ENCODE data around the gene EME2.

EME2 gene

DNA sequence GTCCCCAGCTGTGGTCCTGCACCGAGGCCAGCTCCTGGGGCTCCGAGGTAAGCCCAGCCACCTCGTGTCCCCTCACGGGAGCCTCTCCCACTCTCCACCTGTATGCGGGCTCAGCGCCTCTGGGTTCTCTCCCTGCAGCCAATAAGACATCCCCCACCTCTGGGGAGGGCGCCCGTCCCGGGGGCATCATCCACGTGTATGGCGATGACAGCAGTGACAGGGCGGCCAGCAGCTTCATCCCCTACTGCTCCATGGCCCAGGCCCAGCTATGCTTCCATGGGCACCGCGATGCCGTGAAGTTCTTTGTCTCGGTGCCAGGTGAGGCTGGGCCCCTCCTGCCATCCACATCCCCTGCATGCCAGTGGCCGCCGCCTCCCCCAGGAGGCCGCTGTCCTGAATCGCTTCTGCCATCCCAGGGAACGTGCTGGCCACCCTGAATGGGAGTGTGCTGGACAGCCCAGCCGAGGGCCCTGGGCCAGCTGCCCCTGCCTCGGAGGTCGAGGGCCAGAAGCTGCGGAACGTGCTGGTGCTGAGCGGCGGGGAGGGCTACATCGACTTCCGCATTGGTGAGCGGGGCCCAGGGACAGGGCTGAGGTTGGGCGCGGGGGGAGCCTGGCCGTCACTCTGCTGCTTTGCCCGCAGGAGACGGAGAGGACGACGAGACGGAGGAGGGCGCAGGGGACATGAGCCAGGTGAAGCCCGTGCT lies 4.4 kb upstream of the EME2 start:
- DNase-seq: no peak

DNA sequence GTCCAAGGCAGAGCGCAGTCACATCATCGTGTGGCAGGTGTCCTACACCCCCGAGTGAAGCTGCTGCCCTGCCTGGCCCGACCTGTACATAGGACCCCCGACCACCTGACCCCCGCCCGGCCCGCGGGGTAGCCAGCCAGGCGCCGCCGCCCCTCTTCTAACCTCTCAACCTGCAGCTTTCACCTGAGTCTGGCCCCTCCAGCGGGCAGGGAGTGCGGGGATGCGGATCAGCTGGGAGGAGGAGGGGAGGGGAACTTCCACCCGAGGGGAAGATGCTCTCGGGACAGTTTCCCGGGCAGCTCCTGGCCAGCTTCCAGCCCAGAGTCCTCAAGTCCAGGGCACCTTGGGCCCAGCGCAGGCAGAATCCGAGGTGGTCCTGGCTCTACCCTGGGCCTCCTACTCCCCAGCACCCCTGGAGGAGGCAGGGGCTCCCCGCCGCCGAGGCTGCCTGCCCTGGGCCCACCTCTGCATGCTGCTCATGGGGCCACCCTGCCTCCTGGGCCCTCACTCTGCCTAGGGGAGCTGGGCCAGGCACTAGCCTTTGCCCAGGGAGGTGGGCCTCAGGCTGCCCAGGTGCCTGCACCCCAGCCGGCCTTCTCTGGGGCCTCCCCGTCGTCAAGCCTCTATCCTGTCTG lies 3.7 kb upstream of the EME2 start:
- DNase-seq: no peak

DNA sequence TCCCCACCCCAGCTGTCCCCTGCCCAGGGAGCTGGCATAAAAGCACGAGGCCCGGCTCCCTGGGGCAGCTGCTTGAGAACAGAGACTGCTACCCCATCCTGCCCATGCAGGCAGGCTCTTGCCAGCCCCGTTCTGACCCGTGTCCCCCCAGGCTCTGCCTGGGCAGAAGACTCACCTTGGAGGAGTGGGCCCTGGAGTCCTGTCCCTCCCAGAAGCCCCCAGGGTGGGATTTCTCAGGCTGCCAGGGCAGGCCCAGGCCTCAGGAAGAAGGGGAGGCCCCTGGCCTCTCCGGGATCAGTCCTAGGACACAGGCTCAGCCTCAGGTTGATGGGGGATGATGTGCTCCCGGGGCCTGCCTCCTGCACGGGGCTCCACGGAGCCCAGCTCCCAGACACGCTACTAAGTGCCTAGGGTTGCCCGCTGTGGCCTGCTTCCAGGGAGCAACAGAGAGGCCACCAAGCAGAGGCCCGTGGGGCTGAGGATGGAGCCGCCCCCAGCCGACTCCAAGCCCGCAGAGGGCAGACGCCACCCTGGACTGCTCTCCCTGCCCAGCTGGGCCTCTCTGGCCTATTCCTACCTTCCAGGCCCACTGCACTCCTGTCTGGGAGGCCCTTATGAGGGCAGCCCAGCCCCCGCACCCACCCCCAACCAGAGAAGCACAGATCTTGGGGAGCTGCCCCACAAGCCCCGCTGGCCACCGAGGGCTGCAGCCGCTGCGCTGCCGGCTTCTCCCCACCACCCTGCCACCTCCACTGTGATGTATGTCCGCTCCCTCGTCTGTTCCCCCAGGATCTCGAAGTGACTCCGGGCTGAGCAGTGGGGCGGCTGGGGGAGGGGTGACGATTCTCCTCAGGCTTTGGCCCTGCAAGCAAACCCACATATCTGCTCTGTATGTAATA lies 3.0 kb upstream of the EME2 start:
- no peak for DNase-seq

DNA sequence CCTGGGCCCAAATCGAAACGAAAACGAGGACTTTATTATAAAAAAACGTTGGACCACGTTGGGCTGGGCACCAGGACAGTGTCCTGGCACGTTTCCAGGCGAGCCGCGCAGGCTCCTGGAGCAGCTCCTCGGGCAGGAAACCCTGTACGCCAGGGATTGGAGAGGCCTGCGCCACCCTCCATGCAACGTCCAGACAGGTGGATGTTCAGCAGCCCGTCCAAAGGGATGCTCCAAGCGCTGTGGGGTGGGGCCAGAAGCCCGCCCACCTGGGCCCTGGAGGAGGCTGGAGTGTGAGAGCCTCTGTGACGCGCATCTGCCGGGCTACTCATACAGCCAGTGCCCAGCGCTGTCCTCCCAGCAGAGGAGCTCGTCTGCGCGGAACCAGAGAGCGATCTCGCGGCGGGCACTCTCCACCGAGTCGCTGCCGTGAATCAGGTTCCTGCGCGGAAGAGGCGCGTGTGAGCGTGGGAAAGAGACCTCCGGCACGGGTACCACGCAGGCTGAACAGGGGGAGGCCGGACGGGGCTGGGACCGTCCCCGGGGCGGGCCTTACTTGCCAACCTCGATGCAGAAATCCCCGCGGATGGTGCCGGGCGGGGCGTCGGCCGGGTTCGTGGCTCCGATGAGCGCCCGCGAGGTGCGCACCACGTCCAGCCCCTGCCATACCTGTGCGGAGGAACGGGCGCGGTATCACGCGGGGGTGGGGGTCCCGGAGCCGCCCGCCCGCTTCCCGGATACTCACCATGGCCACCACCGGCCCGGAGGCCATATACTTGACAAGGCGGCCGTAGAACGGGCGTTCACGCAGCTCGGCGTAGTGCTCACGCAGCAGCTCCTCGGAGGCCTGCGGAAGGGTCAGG lies 2.1 kb upstream of the EME2 start:
- DNase-seq: peak; percentile 56

DNA sequence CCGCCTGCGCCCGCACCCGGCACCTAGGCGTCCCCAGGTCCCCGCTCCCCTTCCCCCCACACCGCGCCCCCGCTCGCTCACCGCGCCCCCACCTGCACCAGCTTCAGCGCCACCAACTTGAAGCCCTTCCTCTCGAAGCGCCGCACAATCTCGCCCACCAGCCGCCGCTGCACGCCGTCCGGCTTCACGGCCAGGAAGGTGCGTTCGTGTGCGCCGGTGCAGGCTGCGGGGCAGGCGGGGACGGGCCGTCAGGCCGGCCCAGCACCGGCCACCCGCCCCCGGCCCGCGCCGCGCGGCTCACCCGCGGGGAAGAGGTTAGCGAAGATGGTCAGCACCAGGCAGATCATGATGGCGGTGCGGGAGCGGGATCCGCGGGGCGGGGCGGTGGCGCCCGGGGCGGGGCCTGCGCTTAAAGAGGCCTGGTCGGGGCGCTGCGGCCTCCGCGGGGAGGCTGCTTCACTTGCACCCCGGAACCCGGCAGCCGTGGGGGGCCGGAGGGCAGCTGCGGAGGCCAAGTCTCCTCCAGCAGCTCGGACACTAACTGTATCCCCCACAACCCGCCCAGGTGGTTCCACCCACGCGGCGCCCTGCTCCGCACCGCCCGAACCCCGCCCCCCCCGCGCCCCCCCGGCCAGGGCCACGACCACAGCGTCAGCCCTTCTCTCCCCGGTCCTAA lies 1.3 kb upstream of the EME2 start, which contains the start of gene NME3:
NME3 (minus strand) TSS at position 356 of the 676 bp plus-strand sequence; CDS start at position 347, 9 bp downstream.
- DNase-seq: peak; percentile 85

DNA sequence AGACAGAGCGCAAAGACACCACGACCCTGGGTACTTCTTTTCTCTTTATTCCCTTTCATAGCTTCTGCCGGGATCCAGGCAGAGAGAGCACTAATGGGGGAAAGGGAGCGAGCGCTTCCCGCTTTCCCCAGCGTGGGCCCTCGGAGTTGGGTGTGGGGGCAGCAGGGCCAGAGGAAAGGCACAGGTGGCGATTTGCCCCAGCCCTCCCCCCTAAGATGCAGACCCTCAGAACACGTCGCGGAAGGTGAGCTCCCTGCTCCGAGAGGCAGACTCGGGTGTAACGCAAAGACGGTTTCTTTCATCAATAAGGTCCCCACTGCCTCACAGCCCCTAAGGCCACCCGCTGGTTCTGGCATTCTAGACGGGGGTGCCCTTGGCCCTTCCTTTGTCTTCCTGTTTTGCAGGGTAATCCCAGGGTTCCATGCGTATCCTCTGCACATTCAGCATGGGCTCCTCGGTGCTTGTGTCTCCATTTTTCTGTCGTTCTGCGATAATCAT lies 697 bp upstream of the EME2 start:
- no peak for DNase-seq

DNA sequence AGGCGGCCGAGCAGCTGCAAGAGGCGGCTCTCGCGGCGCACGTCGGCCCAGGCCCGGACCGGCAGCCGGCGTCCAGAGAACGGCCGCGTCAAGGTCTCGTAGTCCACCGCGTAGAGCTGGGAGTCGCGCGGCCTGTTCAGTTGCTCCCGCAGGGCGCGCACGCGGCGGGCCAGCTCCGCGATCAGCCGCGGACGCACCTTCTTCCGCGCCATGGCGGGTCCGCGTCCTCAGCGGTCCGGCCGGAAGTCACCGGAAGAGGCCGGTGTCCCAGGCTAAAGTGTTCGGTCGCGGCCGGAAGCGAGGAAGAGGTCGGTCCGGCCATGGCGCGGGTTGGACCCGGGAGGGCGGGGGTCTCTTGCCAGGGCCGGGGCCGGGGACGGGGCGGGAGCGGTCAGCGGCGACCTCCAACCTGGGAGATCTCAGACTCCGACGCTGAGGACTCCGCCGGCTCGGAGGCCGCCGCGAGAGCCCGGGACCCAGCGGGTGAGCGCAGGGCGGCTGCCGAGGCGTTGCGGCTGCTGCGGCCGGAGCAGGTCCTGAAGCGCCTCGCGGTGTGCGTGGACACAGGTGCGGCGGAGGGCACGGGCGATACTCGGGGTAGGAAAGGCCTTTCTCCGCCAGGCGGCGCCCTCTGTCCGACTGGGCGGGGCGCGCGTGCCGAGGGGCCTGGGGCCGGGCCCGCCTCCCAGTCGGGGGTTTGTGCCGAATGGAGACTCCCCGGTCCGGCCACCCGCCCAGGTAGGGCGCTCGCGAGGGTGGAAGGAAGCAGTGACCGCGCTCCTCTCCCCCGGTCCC lies 495 bp downstream of the EME2 start, which contains the start of gene MRPS34:
MRPS34 (minus strand) TSS at position 227 of the 795 bp plus-strand sequence; CDS start at position 212, 15 bp downstream.
- peak; percentile 90 for DNase-seq

DNA sequence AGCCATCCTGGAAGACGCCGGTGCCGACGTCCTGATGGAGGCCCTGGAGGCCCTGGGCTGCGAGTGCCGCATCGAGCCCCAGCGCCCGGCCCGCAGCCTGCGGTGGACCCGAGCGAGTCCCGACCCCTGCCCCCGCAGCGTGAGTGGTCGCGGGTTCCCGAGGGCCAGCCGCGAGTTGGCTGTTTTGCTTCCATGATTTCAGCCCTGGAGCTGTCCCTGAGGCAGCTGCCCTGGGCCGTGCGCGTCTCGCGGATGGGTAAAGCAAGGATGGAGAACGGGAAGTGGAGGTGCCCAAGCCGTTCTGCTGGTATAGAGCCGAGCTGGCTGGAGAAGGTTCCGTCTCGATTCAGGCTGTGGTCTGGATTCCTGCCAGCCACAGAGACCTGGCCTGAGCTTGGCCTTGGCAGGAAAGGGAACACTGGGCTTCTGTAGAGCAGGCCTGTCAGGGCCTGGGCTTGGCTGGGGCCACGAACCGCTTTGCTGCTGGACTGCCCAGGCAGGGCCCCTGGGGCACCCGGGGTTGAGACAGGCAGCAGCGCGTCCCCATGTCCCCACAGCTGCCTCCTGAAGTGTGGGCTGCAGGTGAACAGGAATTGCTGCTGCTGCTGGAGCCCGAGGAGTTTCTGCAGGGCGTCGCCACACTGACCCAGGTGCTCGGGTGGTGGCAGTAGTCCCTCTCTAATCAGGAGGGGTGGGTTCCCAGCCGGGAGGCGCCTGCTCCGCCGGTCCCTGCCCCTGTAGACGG lies 1.3 kb downstream of the EME2 start:
- no peak for DNase-seq

DNA sequence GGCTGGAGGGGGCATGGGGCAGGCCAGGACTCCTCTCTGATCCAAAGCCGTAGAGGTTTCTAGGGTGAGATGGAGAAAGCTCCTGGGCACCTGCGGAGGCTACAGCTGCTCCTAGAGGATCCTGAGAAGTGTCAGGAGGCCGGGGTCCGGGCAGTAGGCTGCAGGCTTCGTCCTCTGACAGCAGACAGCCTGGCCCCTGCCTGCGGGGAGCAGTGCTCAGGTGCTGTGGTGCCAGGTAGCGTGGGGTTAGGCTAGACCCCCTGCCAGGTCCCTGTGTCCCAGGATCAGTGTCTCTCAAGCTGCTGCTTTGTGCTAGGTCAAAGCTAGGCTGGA lies 1.8 kb downstream of the EME2 start:
- no peak for DNase-seq

DNA sequence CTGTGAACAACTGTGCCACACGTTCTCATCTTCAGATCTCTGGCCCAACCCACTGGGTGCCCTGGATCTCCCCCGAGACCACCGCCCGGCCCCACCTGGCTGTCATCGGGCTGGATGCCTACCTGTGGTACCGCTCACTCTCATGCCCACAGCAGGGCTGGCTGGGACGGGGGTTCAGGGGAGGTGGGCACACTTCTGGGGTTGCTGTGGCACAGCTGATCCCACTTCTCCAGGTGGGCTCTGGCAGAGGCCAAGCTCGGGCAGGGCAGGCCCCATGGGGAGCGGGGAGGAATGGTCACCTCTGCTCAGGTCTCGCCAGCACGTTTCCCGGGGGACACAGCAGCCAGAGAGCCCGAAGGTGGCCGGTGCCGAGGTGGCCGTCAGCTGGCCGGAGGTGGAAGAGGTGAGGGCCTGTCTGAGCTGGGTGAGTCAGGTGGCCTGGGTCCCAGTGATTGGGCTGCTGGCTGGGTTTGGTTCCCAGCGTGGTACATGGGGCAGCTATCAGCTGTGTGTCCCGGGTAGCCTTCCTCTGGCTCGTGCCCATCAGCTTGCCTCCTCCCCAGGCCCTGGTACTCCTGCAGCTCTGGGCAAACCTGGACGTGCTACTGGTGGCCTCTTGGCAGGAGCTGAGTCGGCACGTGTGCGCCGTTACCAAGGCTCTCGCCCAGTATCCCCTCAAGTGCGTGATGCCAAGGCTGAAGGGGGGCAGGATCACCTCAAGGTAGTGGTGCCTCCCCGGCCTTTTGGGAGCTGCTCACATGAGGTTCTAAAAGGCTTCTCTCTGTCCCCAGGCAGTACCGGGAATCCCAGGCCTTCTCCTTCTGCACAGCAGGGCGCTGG lies 2.6 kb downstream of the EME2 start:
- DNase-seq: no peak

DNA sequence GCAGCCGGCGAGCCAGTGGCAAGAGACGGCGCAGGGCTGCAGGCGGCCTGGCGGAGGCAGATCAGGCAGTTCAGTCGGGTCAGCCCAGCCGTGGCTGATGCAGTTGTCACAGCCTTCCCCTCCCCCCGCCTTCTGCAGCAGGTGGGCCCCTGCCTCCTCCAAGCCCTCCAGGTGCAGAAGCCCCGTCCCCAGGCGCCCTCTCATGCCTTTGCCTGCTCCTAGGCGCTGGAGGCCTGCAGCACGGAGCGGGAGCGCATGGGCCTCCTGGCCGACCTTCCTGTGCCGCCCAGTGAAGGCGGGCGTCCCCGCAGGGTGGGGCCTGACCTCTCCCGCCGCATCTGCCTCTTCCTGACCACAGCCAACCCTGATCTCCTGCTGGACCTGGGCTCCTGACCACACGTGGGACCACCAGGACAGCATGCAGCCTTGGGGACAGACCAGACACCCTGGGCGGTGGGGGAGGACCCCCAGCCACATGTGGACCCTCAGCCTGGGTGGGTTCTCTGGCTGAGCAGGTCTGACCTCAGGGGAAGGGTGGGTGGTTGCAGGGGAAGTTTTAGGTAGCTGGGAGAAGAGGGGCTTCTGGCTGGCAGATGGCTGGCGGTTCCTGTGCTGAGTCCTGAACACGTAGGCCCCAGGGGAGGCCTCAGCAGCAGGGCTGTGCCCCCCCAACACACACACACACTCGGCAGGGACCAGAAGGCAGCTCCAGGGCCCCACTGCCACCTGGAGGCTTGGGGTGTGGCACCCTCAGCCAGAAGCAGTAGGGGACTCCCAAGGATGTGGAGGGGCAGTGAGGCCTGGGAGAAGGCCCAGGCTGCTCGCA lies 3.4 kb downstream of the EME2 start:
- no peak for DNase-seq

DNA sequence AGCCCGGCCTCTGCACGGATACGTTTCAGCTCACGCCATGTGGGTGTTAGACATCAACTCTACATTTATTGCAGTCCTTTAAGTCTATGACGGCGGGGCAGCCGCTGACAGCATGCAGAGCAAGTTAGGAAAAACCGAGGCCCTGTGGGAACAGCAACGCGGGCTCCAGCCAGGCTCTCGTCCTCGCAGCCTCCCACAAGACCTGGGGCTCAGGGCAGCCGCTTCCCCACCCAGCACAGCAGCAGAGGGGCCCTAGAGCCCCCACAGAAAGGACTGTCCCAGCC lies 4.0 kb downstream of the EME2 start:
- DNase-seq: no peak

DNA sequence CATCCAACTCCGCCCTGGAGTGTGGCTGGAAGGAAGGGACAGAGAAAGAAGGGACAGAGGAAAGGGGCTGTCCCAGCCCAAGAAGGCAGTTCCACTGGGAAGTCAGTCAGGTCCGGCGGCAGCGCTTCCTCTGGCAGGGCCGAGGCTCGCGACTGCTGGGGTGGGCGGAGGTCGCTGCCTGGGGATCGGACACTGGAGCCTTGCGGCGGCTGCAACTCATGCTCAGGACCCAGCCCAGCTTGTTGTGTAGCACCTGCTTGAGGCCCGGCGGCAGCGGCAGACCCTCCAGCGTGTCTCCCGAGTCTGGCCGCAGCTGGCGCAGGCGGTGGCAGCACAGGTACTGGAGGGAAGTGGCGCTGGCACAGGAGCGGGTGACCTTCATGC lies 4.4 kb downstream of the EME2 start:
- no peak for DNase-seq

DNA sequence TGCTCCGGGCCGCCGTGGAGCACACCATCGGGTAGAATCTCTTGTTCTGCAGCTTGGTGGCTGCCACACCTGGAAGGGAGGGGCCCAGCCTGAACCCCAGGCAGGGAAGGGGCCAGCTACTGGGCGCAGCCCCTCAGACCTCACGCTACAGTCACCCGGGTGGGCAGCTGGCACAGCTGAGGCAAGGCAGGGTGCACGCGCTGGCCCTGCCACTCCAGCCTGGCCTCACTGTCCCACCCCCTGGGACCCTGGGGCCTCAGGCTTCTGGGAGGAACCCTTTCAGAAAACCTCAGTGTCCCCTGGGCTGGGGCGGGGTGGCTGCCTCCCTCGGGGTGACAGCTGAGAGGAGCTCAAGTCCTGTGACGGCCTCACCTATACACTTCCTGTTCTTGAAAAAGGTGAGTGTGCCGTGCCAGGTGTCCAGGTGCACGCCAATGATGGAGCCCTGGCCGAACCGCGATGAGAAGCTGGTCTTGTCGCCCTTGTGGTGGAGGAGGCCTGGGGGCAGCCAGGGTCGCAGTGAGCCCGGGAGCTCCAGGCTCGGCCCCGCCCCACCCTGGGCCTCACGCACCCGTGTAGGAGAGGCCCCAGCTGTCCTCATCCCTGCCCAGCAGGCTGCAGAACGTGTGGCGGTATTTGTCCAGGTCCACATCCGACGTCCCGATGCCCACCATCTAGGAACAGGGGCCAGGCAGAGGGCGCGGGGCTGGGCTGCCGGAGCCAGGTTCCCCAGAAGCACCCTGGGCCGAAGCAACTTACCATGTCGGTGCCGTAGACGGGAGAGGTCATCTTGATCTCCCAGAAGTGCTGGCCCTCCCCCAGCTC lies 5.0 kb downstream of the EME2 start:
- DNase-seq: no peak

DNA sequence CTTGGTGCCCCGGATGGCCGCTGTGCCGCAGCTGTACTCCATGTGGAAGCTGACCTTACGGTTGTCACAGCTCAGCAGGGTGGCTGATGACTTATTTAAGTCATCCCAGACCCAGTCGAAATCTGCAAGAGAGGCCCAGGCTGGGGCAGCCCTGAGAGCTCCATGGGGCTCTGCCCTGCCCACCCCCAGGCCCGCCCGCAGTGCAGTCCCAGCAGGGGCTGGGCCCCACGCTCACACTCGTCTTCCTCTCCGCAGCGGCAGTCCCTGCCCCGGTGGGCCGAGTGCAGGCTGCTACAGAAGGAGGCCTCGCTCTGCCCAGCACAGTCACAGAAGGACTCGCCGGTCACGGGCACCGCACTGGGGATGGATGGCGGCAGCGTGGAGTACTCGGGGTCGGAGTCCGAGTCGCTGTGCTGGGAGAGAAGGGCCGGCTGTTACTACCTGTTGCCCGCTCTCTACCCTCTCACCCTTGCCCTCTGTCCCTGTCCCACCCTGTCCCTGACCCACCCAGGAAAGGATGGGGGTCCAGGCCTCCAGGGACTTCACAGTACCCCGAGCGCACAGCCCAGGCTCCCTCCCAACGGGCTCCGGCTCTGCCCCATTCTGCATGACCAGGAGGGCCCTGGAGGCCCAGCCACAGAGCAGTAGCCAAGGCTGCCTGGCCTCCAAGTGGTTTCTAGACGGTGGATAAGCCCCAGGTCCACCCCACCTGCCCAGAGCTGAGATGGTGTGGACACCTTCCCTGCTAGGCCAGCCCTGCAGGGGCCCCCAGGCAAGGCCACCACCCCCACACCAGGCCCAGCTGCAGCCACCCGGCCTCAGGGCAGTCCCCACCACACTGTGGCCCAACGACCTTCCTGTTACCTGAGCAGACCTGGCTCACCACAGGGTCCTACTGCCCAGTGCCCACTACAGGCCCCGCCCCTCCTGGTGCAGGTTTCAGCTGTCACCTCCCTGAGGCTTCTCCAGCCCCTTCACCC lies 5.9 kb downstream of the EME2 start:
- DNase-seq: no peak

DNA sequence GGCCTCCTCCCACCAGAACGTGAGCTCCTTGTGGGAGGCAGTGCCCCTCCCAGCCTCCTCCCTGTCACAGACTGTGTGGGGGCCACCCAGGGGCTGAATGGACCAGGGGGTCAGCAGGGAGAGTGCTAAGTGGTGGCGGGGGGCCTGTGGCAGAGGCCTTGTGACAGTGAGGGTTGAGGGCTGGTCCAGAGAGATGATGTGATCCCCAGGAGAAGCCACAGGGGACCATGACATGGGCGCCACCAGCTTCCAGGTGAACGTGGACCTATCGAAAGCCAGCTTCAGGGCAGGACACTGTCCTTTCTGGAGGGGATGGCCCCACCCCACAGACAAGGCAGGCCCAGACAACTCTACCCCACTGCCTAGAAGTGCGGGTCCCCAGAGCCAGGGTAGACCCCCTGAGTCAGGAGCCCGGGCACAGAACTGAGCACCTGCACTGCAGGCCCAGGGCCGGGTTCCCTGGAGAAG lies 6.7 kb downstream of the EME2 start:
- no peak for DNase-seq
